ENCODE measurements around the gene PLK5.
"Not testable (repeated sequence)": the region's sequence is repeated elsewhere in the genome, so short reads cannot be mapped to it uniquely, and the experiment has no call there.

Gene PLK5

GRCh38 chr19:1499231-1499630 is 24.6 kb upstream of the PLK5 start:
- peaks cover 70% of the 10 kb centered on the region for H3K27me3 Mint-ChIP-seq
- not testable (repeated sequence) for H3K9me3 Mint-ChIP-seq, ATAC-seq, H3K4me1 Mint-ChIP-seq, H3K4me3 Mint-ChIP-seq, H3K36me3 Mint-ChIP-seq, H3K27ac Mint-ChIP-seq

GRCh38 chr19:1501200-1501595 is 22.7 kb upstream of the PLK5 start:
- Mint-ChIP-seq H3K9me3 (no peaks in the 10 kb centered on the region), H3K27ac (no peak overlapping the region), H3K36me3 (no peaks in the 10 kb centered on the region), H3K4me1 (no peaks in the 10 kb centered on the region), H3K27me3 (peaks cover 81% of the 10 kb centered on the region), H3K4me3 (no peak overlapping the region)
- no peak for ATAC-seq

GRCh38 chr19:1502433-1503088 is 21.3 kb upstream of the PLK5 start:
- peaks cover 78% of the 10 kb centered on the region for H3K27me3 Mint-ChIP-seq
- no peak overlapping the region for H3K4me3 Mint-ChIP-seq
- H3K9me3 Mint-ChIP-seq, result no peaks in the 10 kb centered on the region
- no peak overlapping the region for H3K27ac Mint-ChIP-seq
- ATAC-seq, result no peak
- peaks cover 6% of the 10 kb centered on the region for H3K4me1 Mint-ChIP-seq
- no peaks in the 10 kb centered on the region for H3K36me3 Mint-ChIP-seq

- H3K9me3 Mint-ChIP-seq, result peaks cover 3% of the 10 kb centered on the region
- peaks cover 78% of the 10 kb centered on the region for H3K27me3 Mint-ChIP-seq
- H3K27ac Mint-ChIP-seq, result no peak overlapping the region
- ATAC-seq, result no peak
- H3K4me3 Mint-ChIP-seq, result no peak overlapping the region
- H3K36me3 Mint-ChIP-seq, result peaks cover 5% of the 10 kb centered on the region
- peaks cover 12% of the 10 kb centered on the region for H3K4me1 Mint-ChIP-seq
Measured at GRCh38 chr19:1503089-1503924, 20.6 kb upstream of the PLK5 start.

GRCh38 chr19:1503925-1504773 is 19.7 kb upstream of the PLK5 start:
- Mint-ChIP-seq H3K4me1 (peaks cover 12% of the 10 kb centered on the region), H3K27ac (no peak overlapping the region), H3K36me3 (peaks cover 5% of the 10 kb centered on the region), H3K27me3 (peaks cover 85% of the 10 kb centered on the region), H3K9me3 (peaks cover 6% of the 10 kb centered on the region), H3K4me3 (no peak overlapping the region)
- no peak for ATAC-seq

- no peak overlapping the region for H3K27ac Mint-ChIP-seq
- no peak overlapping the region for H3K4me3 Mint-ChIP-seq
- H3K4me1 Mint-ChIP-seq, result peaks cover 12% of the 10 kb centered on the region
- no peak for ATAC-seq
- peaks cover 5% of the 10 kb centered on the region for H3K36me3 Mint-ChIP-seq
- peaks cover 92% of the 10 kb centered on the region for H3K27me3 Mint-ChIP-seq
- peaks cover 6% of the 10 kb centered on the region for H3K9me3 Mint-ChIP-seq
Measured at GRCh38 chr19:1505012-1505411, 18.9 kb upstream of the PLK5 start.

GRCh38 chr19:1505991-1506881 is 17.6 kb upstream of the PLK5 start:
- H3K27ac Mint-ChIP-seq, result no peak overlapping the region
- no peak for ATAC-seq
- H3K4me3 Mint-ChIP-seq, result no peak overlapping the region

GRCh38 chr19:1507192-1507660 is 16.7 kb upstream of the PLK5 start:
- Mint-ChIP-seq H3K27me3 (peaks cover 95% of the 10 kb centered on the region), H3K4me3 (no peak overlapping the region)

More at GRCh38 chr19:1505991-1506881, 17.6 kb upstream of the PLK5 start:
- H3K36me3 Mint-ChIP-seq, result peaks cover 5% of the 10 kb centered on the region
- H3K9me3 Mint-ChIP-seq, result peaks cover 6% of the 10 kb centered on the region
- peaks cover 12% of the 10 kb centered on the region for H3K4me1 Mint-ChIP-seq
- peaks cover 92% of the 10 kb centered on the region for H3K27me3 Mint-ChIP-seq

GRCh38 chr19:1507763-1508506 is 15.9 kb upstream of the PLK5 start:
- Mint-ChIP-seq H3K36me3 (peaks cover 5% of the 10 kb centered on the region), H3K27ac (peak overlapping the region; percentile 94), H3K4me3 (peak overlapping the region; percentile 87), H3K9me3 (peaks cover 6% of the 10 kb centered on the region), H3K27me3 (peaks cover 97% of the 10 kb centered on the region), H3K4me1 (peaks cover 12% of the 10 kb centered on the region)
- peak; percentile 82 for ATAC-seq

More at GRCh38 chr19:1507192-1507660, 16.7 kb upstream of the PLK5 start:
- H3K9me3 Mint-ChIP-seq, result peaks cover 6% of the 10 kb centered on the region
- no peak overlapping the region for H3K27ac Mint-ChIP-seq
- peaks cover 5% of the 10 kb centered on the region for H3K36me3 Mint-ChIP-seq
- peaks cover 12% of the 10 kb centered on the region for H3K4me1 Mint-ChIP-seq
- no peak for ATAC-seq

GRCh38 chr19:1508507-1508856 is 15.4 kb upstream of the PLK5 start:
- H3K4me3 Mint-ChIP-seq, result peak overlapping the region; percentile 12
- H3K4me1 Mint-ChIP-seq, result peaks cover 12% of the 10 kb centered on the region
- H3K27ac Mint-ChIP-seq, result peak overlapping the region; percentile 94
- peaks cover 5% of the 10 kb centered on the region for H3K36me3 Mint-ChIP-seq
- no peak for ATAC-seq
- peaks cover 92% of the 10 kb centered on the region for H3K27me3 Mint-ChIP-seq
- H3K9me3 Mint-ChIP-seq, result peaks cover 6% of the 10 kb centered on the region

GRCh38 chr19:1509602-1510441 is 14.1 kb upstream of the PLK5 start:
- Mint-ChIP-seq H3K27ac (no peak overlapping the region), H3K27me3 (peaks cover 92% of the 10 kb centered on the region), H3K4me1 (peaks cover 18% of the 10 kb centered on the region), H3K9me3 (peaks cover 6% of the 10 kb centered on the region), H3K4me3 (no peak overlapping the region), H3K36me3 (peaks cover 5% of the 10 kb centered on the region)
- ATAC-seq, result no peak

- H3K9me3 Mint-ChIP-seq, result peaks cover 6% of the 10 kb centered on the region
- H3K4me1 Mint-ChIP-seq, result peaks cover 18% of the 10 kb centered on the region
- no peak for ATAC-seq
- no peak overlapping the region for H3K4me3 Mint-ChIP-seq
- peaks cover 5% of the 10 kb centered on the region for H3K36me3 Mint-ChIP-seq
- H3K27ac Mint-ChIP-seq, result no peak overlapping the region
- H3K27me3 Mint-ChIP-seq, result peaks cover 92% of the 10 kb centered on the region
Measured at GRCh38 chr19:1510442-1510806, 13.5 kb upstream of the PLK5 start.

GRCh38 chr19:1510807-1511206 is 13.1 kb upstream of the PLK5 start:
- H3K27me3 Mint-ChIP-seq, result peaks cover 91% of the 10 kb centered on the region
- no peak for ATAC-seq
- H3K4me3 Mint-ChIP-seq, result no peak overlapping the region

More at GRCh38 chr19:1510807-1511206, 13.1 kb upstream of the PLK5 start:
- Mint-ChIP-seq H3K27ac (no peak overlapping the region), H3K4me1 (peaks cover 18% of the 10 kb centered on the region), H3K36me3 (peaks cover 5% of the 10 kb centered on the region), H3K9me3 (peaks cover 6% of the 10 kb centered on the region)
